Activated CD4-positive, alpha-beta T cell treated with anti-CD3 and anti-CD28 coated beads, Interleukin-2, amount 50 U/mL, for 24 hours (primary cell): ENCODE results near the gene FERMT1.
"Not testable (repeated sequence)": the region's sequence is repeated elsewhere in the genome, so short reads cannot be mapped to it uniquely, and the experiment has no call there.

ENCODE experiments used
- DNase-seq, 2 donors: peaks; one replicate each; pipeline ENCODE4 v3.0.0-alpha.2; 2020; ENCODE audit warnings: low read depth in 1 of 2, low spot score in 1 of 2

FERMT1 gene

GRCh38 chr20:6070829-6071695 lies 51.8 kb downstream of the FERMT1 start:
- DNase-seq, result no peak

GRCh38 chr20:6069669-6070068 lies 53.2 kb downstream of the FERMT1 start:
- no peak for DNase-seq

- DNase-seq, result no peak
Measured at GRCh38 chr20:6067763-6068318, 55.0 kb downstream of the FERMT1 start.

- no peak for DNase-seq
Measured at GRCh38 chr20:6066582-6066981, 56.2 kb downstream of the FERMT1 start.

GRCh38 chr20:6061544-6061943 lies 61.3 kb downstream of the FERMT1 start:
- no peak for DNase-seq

GRCh38 chr20:6060213-6060612 lies 62.6 kb downstream of the FERMT1 start:
- DNase-seq, result no peak

GRCh38 chr20:6058684-6059295 lies 64.0 kb downstream of the FERMT1 start:
- no peak for DNase-seq

GRCh38 chr20:6057691-6058090 lies 65.1 kb downstream of the FERMT1 start:
- DNase-seq, result no peak

- DNase-seq, result no peak
Measured at GRCh38 chr20:6057139-6057538, 65.7 kb downstream of the FERMT1 start.

GRCh38 chr20:6055981-6056569 lies 66.8 kb downstream of the FERMT1 start:
- DNase-seq, result no peak

- no peak for DNase-seq
Measured at GRCh38 chr20:6055161-6055783, 67.6 kb downstream of the FERMT1 start.

GRCh38 chr20:6054689-6055051 lies 68.2 kb downstream of the FERMT1 start:
- not testable (repeated sequence) for DNase-seq

- DNase-seq, result no peak
Measured at GRCh38 chr20:6053776-6054688, 68.8 kb downstream of the FERMT1 start, which contains the start of gene LRRN4. LRRN4 (minus strand) TSS chr20:6054060; CDS start chr20:6052799, 1,261 bp downstream.

GRCh38 chr20:6053064-6053775 lies 69.6 kb downstream of the FERMT1 start:
- no peak for DNase-seq

GRCh38 chr20:6051505-6051904 lies 71.3 kb downstream of the FERMT1 start:
- no peak for DNase-seq

- no peak for DNase-seq
Measured at GRCh38 chr20:6048391-6048790, 74.4 kb downstream of the FERMT1 start.

GRCh38 chr20:6046432-6046831 lies 76.4 kb downstream of the FERMT1 start:
- no peak for DNase-seq

GRCh38 chr20:6045566-6045965 lies 77.3 kb downstream of the FERMT1 start:
- DNase-seq, result no peak

GRCh38 chr20:6044115-6044514 lies 78.7 kb downstream of the FERMT1 start:
- DNase-seq, result no peak

- no peak for DNase-seq
Measured at GRCh38 chr20:6041808-6042265, 81.0 kb downstream of the FERMT1 start.
